ENCODE results near the gene SLC25A33.
"Not testable (repeated sequence)": the region's sequence is repeated elsewhere in the genome, so short reads cannot be mapped to it uniquely, and the experiment has no call there.

The SLC25A33 gene

GRCh38 chr1:9625030-9625429 lies 85.8 kb downstream of the SLC25A33 start:
- not testable (repeated sequence) for DNase-seq (ENCODE audit: low spot score)

- DNase-seq (ENCODE audit: low spot score) = peak; percentile 96
These were observed 86.9 kb downstream of the SLC25A33 start for GRCh38 chr1:9626201-9626608.

GRCh38 chr1:9628541-9629444 lies 89.5 kb downstream of the SLC25A33 start:
- DNase-seq (ENCODE audit: low spot score) = peak; percentile 83

- peak; percentile 88 for DNase-seq (ENCODE audit: low spot score)
These were observed 90.4 kb downstream of the SLC25A33 start for GRCh38 chr1:9629445-9630201.

GRCh38 chr1:9630331-9631111 lies 91.3 kb downstream of the SLC25A33 start:
- DNase-seq (ENCODE audit: low spot score) = peak; percentile 45

- no peak for DNase-seq (ENCODE audit: low spot score)
These were observed 92.3 kb downstream of the SLC25A33 start for GRCh38 chr1:9631613-9632012.

GRCh38 chr1:9633493-9633892 lies 94.2 kb downstream of the SLC25A33 start:
- no peak for DNase-seq (ENCODE audit: low spot score)

- no peak for DNase-seq (ENCODE audit: low spot score)
These were observed 95.3 kb downstream of the SLC25A33 start for GRCh38 chr1:9634582-9634981.
